NCI-H2107 treated with DMSO at 0.1 percent for 48 hours (cell line): ENCODE measurements around the gene GPNMB.

Experiments
- DNase-seq: peaks from one replicate; lab custom pipeline; 2025; ENCODE audit not compliant: unreplicated experiment; lab: John Stamatoyannopoulos, UW

GPNMB gene

DNA sequence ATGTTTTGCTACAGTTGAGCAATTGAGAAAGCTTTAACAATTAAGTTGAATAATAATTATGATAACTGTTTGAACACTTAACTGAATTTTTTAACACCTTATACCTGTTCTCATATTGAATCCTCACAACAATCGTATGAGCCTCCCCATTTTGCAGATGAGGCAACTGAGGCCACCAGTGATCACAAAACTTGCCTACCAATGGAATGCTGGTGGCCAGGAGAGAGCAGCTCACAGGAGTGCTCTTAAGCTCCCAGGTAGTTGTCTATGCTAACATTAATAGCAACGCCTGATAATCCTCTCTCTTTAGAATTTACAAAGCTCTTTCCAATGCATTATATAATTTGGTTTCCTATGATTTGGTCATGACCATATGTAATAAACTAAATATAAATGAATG lies 21.6 kb downstream of the GPNMB start:
- DNase-seq, result no peak

GRCh38 chr7:23268746-23269145 lies 22.2 kb downstream of the GPNMB start:
- no peak for DNase-seq

DNA sequence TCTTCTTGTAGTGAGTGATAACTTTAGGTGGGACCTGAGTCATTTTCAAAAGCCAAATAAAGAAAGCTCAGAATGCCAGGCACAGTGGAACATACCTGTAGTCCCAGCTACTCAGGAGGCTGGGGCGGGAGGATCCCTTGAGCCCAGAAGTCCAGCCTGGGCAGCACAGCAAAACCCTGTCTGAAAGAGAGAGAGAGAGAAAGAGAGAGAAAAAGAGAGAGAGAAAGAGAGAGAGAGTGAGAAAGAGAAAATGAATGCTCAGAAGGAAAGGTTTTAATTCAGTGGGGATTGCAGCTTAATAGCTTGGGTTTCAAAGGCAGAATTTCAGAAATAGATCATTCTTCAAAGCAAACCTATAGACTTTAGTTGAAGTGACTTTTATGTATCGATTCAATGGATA lies 25.7 kb downstream of the GPNMB start:
- DNase-seq, result no peak

GRCh38 chr7:23273141-23273599 lies 26.6 kb downstream of the GPNMB start:
- DNase-seq, result peak; percentile 93

DNA sequence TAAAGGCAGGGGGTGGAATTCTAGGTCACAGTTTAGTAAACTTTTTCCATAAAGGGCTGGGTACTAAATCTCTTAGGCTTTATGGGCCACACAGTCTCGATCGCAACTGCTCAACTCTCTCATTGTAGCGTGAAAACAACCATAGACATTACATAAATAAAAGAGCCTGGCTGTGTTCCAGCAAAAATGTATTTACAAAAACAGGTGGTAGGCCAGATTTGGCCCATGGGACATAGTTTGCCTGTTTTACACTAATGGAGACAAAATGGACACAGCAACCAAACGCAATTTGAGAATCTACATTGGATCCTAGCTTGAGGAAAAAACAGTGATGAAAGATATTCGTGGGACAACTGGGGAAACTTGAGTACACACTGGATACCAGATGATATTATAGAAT lies 29.3 kb downstream of the GPNMB start:
- peak; percentile 73 for DNase-seq

GRCh38 chr7:23276376-23276775 lies 29.8 kb downstream of the GPNMB start:
- no peak for DNase-seq

DNA sequence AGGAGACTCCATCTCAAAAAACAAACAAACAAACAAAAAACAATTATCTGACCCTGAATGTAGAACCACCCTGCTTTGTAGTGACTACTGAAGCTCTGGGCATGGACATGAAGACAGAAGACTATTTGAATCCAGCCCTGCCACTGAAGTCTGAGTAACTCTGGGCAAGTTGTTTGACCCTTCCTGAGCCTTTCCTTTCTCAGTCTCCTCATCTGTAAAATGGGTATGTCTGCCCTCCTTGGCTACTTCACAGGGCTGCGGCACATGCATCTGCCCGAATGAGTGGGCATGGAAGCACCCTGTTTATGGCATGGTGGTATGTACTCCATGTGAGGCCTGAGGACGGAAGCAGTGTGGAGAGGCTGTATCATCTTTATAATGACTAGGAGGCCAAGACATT lies 30.4 kb downstream of the GPNMB start:
- no peak for DNase-seq

GRCh38 chr7:23277359-23277989 lies 30.9 kb downstream of the GPNMB start:
- peak; percentile 48 for DNase-seq

DNA sequence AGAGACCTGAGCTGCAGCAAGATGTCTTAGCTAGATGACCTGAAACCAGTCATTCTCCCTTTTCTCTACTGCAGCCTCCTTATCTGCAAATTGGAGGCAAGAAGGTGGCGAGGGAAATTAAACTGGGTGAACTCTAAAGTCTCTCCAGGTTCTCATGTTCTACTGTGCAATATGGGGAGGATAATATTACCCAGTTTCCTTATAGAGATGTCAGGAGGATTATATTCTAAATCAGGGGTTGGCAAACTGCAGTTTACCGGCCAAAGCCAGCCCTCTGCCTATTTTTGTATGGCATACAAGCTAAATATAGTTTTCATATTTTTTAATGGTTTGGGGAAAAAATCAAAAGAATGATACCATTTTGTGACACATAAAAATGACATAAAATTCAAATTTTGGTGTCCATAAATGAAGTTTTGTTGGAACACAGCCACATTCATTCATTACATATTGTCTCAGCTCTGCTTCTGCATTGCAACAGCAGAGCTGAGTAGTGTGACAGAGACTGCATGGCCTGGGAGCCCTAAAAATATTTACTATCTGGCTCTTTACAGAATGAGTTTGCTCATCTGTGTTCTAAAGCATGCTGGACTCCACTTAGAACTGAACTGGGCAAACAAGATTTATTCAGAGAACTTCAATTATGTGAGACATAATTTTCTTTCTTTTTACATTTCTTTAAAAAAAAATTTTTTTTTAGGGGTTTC lies 33.4 kb downstream of the GPNMB start:
- DNase-seq, result no peak

GRCh38 chr7:23283086-23283485 lies 36.5 kb downstream of the GPNMB start:
- DNase-seq, result no peak

DNA sequence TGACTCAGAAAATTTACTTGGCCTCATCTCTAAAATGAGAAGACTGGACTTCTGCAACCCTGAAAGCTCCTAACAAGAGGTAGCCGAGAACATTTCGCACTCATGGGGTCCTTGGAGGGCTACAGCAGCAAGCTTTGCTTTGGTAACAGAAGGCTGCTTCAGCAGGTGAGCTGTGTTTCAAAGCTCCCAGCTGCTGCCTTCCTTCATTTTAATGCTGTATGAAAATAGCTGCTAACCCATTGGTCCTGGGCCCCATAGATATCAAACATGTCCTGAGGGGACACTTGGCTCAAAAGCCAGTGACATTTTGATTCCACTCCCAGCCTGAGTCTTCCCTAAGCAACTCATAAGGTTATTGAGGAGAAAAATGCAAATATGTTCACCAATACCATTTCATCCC lies 38.3 kb downstream of the GPNMB start:
- DNase-seq, result no peak

DNA sequence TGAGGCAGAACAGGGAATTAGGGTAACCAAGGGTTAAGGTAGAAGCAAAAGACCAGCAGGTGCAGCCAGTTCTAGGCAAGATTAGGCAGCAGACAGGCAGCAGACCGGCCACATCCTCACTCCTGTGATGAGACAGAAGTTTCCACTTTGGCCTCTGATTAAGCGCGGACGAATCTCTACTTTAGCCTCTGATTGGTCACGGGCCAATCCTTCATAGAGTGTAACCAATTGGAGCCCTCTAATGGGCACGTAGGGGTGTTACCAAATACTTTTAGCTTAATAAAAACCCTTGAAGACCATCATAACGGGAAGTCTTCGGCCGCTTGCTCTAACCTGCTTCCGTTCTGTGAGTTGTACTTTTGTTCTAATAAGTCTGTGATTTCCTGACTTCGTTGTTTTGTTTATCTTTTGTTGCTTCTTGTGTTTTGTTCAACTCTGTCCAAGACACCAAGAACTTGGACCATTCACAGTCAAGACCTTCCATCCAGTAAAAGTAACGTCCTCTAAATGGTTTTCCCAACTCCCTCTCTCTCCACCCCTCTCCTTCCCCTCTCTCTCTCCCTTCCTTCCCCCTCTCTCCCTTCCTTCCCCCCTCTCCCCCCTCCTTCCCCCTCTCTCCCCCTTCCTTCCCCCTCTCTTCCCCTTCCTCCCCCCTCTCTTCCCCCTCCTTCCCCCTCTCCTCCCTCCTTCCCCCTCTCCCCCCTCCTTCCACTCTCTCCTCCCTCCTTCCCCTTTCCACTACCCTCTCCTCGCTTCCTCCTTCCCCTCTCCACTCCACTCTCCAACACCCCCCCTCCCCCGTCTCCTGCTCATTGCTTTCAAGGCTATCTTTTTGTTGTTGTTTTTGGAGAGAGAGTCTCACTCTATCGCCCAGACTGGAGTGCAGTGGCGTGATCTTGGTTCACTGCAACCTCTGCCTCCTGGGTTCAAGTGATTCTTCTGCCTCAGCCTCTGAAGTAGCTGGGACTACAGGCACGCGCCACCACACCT lies 39.4 kb downstream of the GPNMB start:
- DNase-seq, result no peak

DNA sequence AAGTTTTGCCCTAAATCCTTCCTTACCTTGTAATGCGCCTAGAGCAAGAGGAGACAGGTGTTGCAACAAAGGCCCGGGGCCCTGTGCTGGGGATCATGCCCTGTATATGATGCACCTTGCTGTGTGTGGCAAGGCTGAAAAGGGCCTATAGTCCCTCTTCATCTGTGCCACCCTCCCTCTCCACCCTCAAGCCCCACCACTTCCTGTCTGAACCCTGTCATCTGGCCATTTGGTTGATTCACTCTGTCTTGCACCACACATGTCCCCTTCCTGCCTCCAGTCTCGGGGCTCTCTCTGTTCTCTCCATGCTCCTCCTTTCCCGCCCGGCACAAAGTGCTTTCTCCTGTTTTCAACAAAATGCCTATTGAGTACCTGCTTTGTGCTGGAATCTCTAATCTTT lies 41.0 kb downstream of the GPNMB start:
- no peak for DNase-seq

DNA sequence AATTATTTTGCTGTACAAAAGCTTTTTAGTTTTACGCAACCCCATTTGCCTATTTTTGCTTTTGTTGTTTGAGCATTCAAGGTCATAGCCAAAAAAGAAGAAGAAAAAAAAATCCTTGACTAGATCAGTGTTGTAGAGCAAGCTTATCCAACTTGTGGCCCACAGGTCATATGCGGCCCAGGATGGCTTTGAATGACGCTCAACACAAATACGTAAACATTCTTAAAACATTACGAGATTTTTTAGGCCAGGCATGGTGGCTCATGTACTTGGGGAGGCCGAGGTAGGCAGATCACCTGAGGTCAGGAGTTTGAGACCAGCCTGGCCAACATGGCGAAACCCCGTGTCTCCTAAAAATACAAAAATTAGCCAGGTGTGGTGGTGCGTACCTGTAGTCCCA lies 44.4 kb downstream of the GPNMB start:
- DNase-seq, result no peak

DNA sequence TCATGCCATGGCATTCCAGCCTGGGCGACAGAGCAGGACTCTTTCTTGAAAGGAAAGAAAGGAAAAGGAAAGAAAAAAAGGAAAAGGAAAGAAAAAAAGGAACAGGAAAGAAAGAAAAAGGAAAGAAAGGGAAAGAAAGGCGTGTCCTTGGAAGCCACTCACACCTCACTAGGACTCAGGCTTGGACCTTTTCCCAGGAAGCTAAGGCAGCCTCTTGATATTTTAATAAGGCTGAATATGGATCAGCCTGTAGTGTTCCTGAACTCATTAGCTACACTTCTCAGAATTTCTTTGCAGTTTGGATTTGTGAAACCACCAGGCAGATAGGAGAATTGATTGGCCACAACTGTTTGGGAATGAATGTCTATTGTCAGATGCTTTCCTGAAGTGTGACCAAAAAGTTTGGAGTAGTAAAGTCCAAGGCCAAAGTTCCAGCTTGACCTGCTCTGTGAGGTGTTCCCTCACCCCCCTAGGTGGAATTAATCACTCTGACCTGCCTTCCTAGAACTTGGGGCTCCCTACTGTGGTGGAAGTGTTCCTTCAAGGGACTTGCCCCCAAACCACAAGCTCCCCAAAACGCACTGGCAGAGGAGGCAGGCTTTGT lies 45.5 kb downstream of the GPNMB start:
- no peak for DNase-seq

DNA sequence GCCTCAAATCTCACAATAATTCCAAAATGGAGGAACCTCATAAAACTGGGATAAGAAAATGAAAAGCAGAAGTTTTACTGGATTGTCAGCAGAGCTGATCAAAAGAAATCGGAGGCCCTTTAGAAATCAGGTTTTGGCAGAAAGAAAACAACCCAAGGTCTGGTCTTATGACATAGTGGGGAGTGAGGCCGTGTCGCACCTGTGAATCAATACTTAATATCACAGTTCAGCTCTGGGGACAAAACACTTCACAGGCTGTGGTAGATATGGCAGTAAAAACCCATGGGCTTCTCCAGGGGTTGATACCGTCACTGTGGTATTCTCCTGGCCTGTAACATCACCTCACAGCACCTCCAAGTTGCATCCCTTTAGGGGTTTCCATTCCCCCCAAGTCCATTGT lies 46.0 kb downstream of the GPNMB start:
- DNase-seq, result no peak

DNA sequence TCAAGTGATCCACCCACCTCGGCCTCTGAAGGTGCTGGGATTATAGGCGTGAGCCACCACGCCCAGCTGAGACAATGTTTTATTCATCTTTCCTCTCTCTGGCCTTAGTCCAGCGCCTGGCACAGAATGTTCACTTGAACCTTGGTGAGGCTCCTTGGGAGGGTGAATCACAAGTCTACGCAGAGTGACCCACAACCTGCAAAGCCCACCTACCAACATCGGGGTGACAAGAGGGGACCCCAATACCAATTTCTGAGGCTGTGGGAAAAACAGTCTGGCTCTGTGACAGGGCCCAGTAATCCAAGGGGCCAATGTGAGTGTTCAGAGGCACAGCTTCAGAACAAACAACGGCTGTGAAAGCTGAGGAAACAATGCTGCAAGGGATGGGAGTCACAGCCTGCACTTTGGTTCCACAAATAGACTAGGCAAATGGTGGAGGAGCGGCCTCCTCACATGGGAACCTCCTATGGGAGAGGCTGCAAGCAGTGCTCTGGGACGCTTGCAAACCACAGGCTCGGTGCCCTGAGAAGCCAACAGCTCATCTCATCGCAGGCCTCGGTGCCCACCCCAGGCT lies 47.0 kb downstream of the GPNMB start:
- no peak for DNase-seq

GRCh38 chr7:23294549-23295400 lies 48.2 kb downstream of the GPNMB start:
- no peak for DNase-seq

DNA sequence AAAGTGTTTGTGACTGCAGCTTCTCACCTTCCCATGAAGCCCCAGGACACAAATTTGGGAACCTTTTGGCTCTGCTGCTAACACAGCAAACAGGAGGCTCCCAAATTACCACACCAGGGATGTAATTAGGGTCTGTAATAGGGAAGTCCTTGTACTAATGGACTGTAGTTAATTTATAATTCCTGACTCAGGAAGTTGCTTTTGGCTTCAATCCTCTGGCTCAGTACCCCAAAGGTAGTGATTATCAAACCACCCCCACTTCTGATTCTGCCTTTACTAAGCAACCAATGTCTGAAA lies 48.8 kb downstream of the GPNMB start:
- DNase-seq, result no peak
